ENCODE results near the gene MEG3.

DNA sequence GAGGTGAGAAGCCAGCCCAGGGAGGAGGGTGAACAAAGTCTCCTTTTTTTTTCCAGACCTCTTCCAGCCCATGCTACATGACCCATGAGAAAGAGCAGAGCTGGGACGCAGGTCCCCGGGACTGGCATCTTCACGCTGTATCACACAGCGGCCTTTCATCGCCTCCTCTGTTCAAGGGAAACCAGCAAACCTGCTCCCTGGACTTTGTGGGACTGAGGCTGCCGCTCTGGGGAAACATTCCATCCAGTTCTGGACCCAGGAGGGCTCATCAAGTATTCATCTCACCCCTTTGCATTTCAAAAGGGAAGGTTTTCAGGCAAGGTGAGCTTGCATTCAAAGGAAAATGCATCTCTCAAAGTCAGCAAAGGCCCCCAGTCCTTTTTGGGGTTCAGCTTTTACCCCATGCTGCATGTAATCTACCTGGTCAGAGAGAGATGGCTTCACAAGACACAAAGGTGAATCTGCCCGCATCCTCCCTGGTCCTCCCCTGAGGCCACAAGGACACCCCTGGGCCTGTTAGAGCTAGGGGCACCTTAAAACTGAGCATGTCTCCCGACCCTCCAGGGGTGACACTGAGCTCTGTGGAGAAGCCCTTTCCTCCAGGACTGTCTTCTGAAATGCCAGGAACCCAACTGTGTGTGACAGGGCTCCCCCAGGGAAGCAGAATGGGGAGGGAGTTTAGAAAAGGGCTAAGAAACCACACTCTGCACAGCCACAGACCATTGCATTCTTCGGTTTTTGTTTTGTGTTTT lies 21.2 kb upstream of the MEG3 start:
- TF ChIP-seq POLR2A (IDR thresholded peaks at IDR 0.05) (no peak), CTCF (IDR thresholded peaks at IDR 0.05) (no peak)
